K562 (cell line): ENCODE data around the gene SUSD5. TPM values are rescaled to one million over a fixed set of nuclear protein-coding genes. Genes with fewer than 3 reads are reported as not detected.
A peak's percentile ranks its signal among the peaks of the same experiment; 100 is the strongest.

Source experiments
- EP300 ChIP-seq: IDR thresholded peaks from 2 replicates; pipeline ENCODE4 v1.6.1; 2012; ENCODE audit warnings: low read length, improper control_type of control experiment
- ERF ChIP-seq: fragments of 450-650 bp; formaldehyde crosslinking; IDR thresholded peaks from 2 replicates; pipeline ENCODE4 v1.4.0; 2020; ENCODE audit warnings: mild to moderate bottlenecking, mixed read lengths
- ETV5 ChIP-seq: sonication (generic); formaldehyde crosslinking; IDR thresholded peaks from 2 replicates; pipeline ENCODE4 v1.4.0; 2020; ENCODE audit warnings: low read depth, mild to moderate bottlenecking, missing genetic modification reagents
- KDM4B ChIP-seq, 2 experiments: fragments of 450-650 bp in 1 of 2; sonication (generic) in 1 of 2; IDR thresholded peaks; 2 replicates each; pipeline ENCODE4 v1.6.1; 2016 to 2017; ENCODE audit warnings: borderline replicate concordance in 2 of 2, antibody characterized with exemption in 1 of 2, low read depth in 1 of 2, mild to moderate bottlenecking in 1 of 2
- NR3C1 ChIP-seq: sonication (generic); formaldehyde crosslinking; IDR thresholded peaks from 2 replicates; pipeline ENCODE4 v1.8.1; 2022; ENCODE audit warnings: missing genetic modification reagents
- PCBP2 ChIP-seq: fragments of 200-400 bp; formaldehyde crosslinking; IDR thresholded peaks from 2 replicates; pipeline ENCODE4 v1.6.1; 2018; ENCODE audit warnings: low read length, low read depth, mild to moderate bottlenecking, moderate library complexity; ENCODE audit not compliant: poor library complexity, severe bottlenecking
- PHF8 ChIP-seq: fragments of 200-600 bp; sonication (generic); IDR thresholded peaks from 2 replicates; pipeline ENCODE4 v1.6.1; 2012; ENCODE audit warnings: mixed run types, mild to moderate bottlenecking, inconsistent platforms, low read length, moderate library complexity, borderline replicate concordance
- RBM22 ChIP-seq: fragments of 200-400 bp; formaldehyde crosslinking; IDR thresholded peaks from 2 replicates; pipeline ENCODE4 v1.6.1; 2018; ENCODE audit warnings: low read length, low read depth; ENCODE audit not compliant: poor library complexity, severe bottlenecking
- RFX1 ChIP-seq: fragments of 450-650 bp; IDR thresholded peaks from 2 replicates; pipeline ENCODE4 v1.6.1; 2016; ENCODE audit warnings: mild to moderate bottlenecking, moderate library complexity
- SMAD1 ChIP-seq: fragments of 150-350 bp; IDR thresholded peaks from 2 replicates; pipeline ENCODE4 v1.6.1; 2014; ENCODE audit warnings: low read length, low read depth; ENCODE audit not compliant: partially characterized antibody
- SMARCA5 ChIP-seq: fragments of 450-650 bp; IDR thresholded peaks from 2 replicates; pipeline ENCODE4 v1.6.1; 2016
- STAT5B ChIP-seq: fragments of 250-450 bp; sonication (Bioruptor Pico); IDR thresholded peaks from 2 replicates; pipeline ENCODE4 v1.8.0; 2021; ENCODE audit warnings: mild to moderate bottlenecking, inconsistent platforms
- TEAD1 ChIP-seq, 2 experiments: fragments of 450-650 bp in 1 of 2; sonication (generic) in 1 of 2; formaldehyde crosslinking; IDR thresholded peaks; 2 replicates each; pipeline versions ENCODE4 v1.4.0 to v1.8.0; 2020 to 2022; ENCODE audit warnings: mild to moderate bottlenecking in 2 of 2, missing genetic modification reagents in 1 of 2
- ZBTB1 ChIP-seq: sonication (generic); formaldehyde crosslinking; IDR thresholded peaks from 2 replicates; pipeline ENCODE4 v1.8.1; 2023; ENCODE audit warnings: missing genetic modification reagents, low read depth, mild to moderate bottlenecking, borderline replicate concordance
- ZBTB40 ChIP-seq, 2 experiments: fragments of 450-650 bp in 1 of 2; sonication (generic) in 1 of 2; formaldehyde crosslinking in 1 of 2; IDR thresholded peaks; 2 replicates each; pipeline versions ENCODE4 v1.7.1 to v1.9.0; 2016 to 2022; ENCODE audit warnings: inconsistent platforms in 1 of 2, mild to moderate bottlenecking in 1 of 2, missing genetic modification reagents in 1 of 2
- ZNF511 ChIP-seq: sonication (generic); formaldehyde crosslinking; IDR thresholded peaks from 2 replicates; pipeline ENCODE4 v1.8.0; 2022; ENCODE audit warnings: mild to moderate bottlenecking, missing genetic modification reagents
- ZNF589 ChIP-seq: fragments of 200-800 bp; sonication (Bioruptor generic); IDR thresholded peaks from 2 replicates; pipeline ENCODE4 v1.6.1; 2016; ENCODE audit warnings: low read depth, missing genetic modification characterization, missing compliant biosample characterization
- ZZZ3 ChIP-seq: fragments of 450-650 bp; IDR thresholded peaks from 2 replicates; pipeline ENCODE4 v1.6.1; 2016; ENCODE audit warnings: antibody characterized with exemption, mild to moderate bottlenecking, moderate library complexity
- polyA plus RNA-seq, 8 experiments: library from polyadenylated mRNA; depleted of rRNA in 4 of 8; stranded (reverse) in 5 of 8; unstranded in 3 of 8; fragments of >200 nt; fragmentation: Nextera tagmentation in 2 of 8; fragmentation: Illumina TruSeq in 1 of 8; extraction: Ambion mirVana in 2 of 8; extraction: Trizol in 1 of 8; gene quantifications; 2 replicates each; pipeline versions ENCODE4 v1.2.1 to v1.2.3, GENCODE V29; 2011 to 2014; ENCODE audit warnings: inconsistent platforms in 1 of 8, missing spikeins in 1 of 8
- total RNA-seq, 7 experiments: library from RNA; depleted of rRNA in 6 of 7; stranded (reverse); fragments of >200 nt in 6 of 7; fragmentation: Illumina TruSeq in 2 of 7; extraction: Trizol in 2 of 7; gene quantifications; 2 replicates each; pipeline versions ENCODE4 v1.2.1 to v1.2.3, GENCODE V29; 2011 to 2021; ENCODE audit warnings: low replicate concordance in 1 of 7

SUSD5 gene
- total and polyA plus RNA-seq, 9 of the 15 experiments (the other 6 are each of a cell fraction or from before 2014, with no cell fraction given), result not detected

GRCh38 chr3:33113772-33114621 lies 104.6 kb downstream of the SUSD5 start, which contains the start of gene CRTAP (continued):
- TF ChIP-seq ZBTB40 (IDR thresholded peaks at IDR 0.05) (no peak; the same call in 1 of the 2 replicates), ZBTB40 (CRISPR knock-in tag; IDR thresholded peaks at IDR 0.05) (no peak; the same call in 1 of the 2 replicates), KDM4B (IDR thresholded peaks at IDR 0.05; ENCODE audit: borderline replicate concordance in 2 of 2, low read depth in 1 of 2) (no peak), STAT5B (CRISPR knock-in tag) (no peak), TEAD1 (CRISPR knock-in tag; IDR thresholded peaks at IDR 0.05) (peak; percentile 45 to 60; a peak in 1 of 4 replicates), ZBTB1 (CRISPR knock-in tag) (peak; percentile 74; the same call in 1 of the 2 replicates), ZZZ3 (no peak), ZNF511 (CRISPR knock-in tag) (peak; percentile 81; the same call in 1 of the 2 replicates), PCBP2 (peak; percentile 52), ETV5 (CRISPR knock-in tag) (peak; percentile 62; the same call in 1 of the 2 replicates), RFX1 (no peak), SMARCA5 (no peak), ERF (CRISPR knock-in tag) (peak; percentile 82; the same call in 1 of the 2 replicates), EP300 (no peak), NR3C1 (peak; percentile 54; the same call in 1 of the 2 replicates), PHF8 (peak; percentile 98; the same call in 1 of the 2 replicates), SMAD1 (peak; percentile 30), RBM22 (no peak), ZNF589 (CRISPR knock-in tag) (no peak)
